Transverse colon (tissue), 4 donors: ENCODE measurements around the gene IKZF3. TPM values are rescaled to one million over a fixed set of nuclear protein-coding genes. Genes with fewer than 3 reads are reported as not detected.
A peak's percentile ranks its signal among the peaks of the same experiment; 100 is the strongest.

ENCODE experiments used
- DNase-seq: peaks from one replicate; pipeline ENCODE4 v3.0.0-alpha.2; 2019
- H3K27ac ChIP-seq, 4 donors: fragments of 200-600 bp; sonication (generic); 2 replicates each; pipeline ENCODE4 v1.5.1; 2016 to 2018; ENCODE audit warnings: inconsistent platforms in 4 of 4
- H3K27me3 ChIP-seq: fragments of 200-600 bp; sonication (generic); 2 replicates; pipeline ENCODE4 v1.5.1; 2017; ENCODE audit warnings: inconsistent platforms
- H3K36me3 ChIP-seq, 4 donors: fragments of 200-600 bp; sonication (generic); 2 replicates each; pipeline ENCODE4 v1.5.1; 2017 to 2019; ENCODE audit warnings: inconsistent platforms in 4 of 4
- H3K4me1 ChIP-seq, 4 donors: fragments of 200-600 bp; sonication (generic); 2 replicates each; pipeline ENCODE4 v1.5.1; 2017 to 2020; ENCODE audit warnings: inconsistent platforms in 4 of 4
- H3K4me3 ChIP-seq, 4 donors: fragments of 200-600 bp; sonication (generic); 1 replicate in 1 of 4; 2 replicates in 3 of 4; pipeline versions ENCODE4 v1.5.1 to v1.6.1; 2017 to 2019; ENCODE audit warnings: inconsistent platforms in 4 of 4
- H3K9me3 ChIP-seq, 2 donors: fragments of 200-600 bp; sonication (generic); 2 replicates each; pipeline ENCODE4 v1.5.1; 2017 to 2019; ENCODE audit warnings: inconsistent platforms in 2 of 2
- CTCF ChIP-seq, 5 experiments: fragments of 200-600 bp in 3 of 5; fragments of 450-650 bp in 2 of 5; sonication (generic) in 3 of 5; IDR thresholded peaks; 1 replicate in 2 of 5; 2 replicates in 3 of 5; pipeline ENCODE4 v1.5.1; 2016 to 2017; ENCODE audit warnings: antibody characterized with exemption in 5 of 5, inconsistent platforms in 3 of 5, mild to moderate bottlenecking in 2 of 5, moderate library complexity in 1 of 5
- EP300 ChIP-seq: sonication (generic); formaldehyde crosslinking; IDR thresholded peaks from one replicate; pipeline ENCODE4 v1.6.1; 2017; ENCODE audit warnings: antibody characterized with exemption, low read depth
- POLR2A ChIP-seq: fragments of 450-650 bp; IDR thresholded peaks from one replicate; pipeline ENCODE4 v1.6.1; 2016; ENCODE audit warnings: antibody characterized with exemption, mild to moderate bottlenecking, moderate library complexity
- POLR2AphosphoS5 ChIP-seq, 3 donors: sonication (generic); formaldehyde crosslinking; IDR thresholded peaks; one replicate each; pipeline ENCODE4 v1.6.1; 2016; ENCODE audit warnings: antibody characterized with exemption in 3 of 3
- WGBS, 2 donors: methylation state at CpG; one replicate each; pipeline ENCODE4 v1.1.5; 2018; ENCODE audit warnings: low coverage in 1 of 2; 5-methylcytosine and 5-hydroxymethylcytosine counted together
- in situ Hi-C, 4 donors: fragments of 200-750 bp; cut with MboI; loops; one replicate each; pipeline versions ENCODE4 v1.15.0 to v1.15.1; 2017; ENCODE audit warnings: low sequenced_read_pairs in 3 of 4, low pct_ligation_motif_present in 1 of 4, low pct_unique_long_range_greater_than_20kb in 1 of 4
- intact Hi-C: fragments of 100-400 bp; cut with DNase I; formaldehyde crosslinking; loops from one replicate; pipeline ENCODE4 v1.15.1; 2023; ENCODE audit warnings: low total_unique reads
- total RNA-seq, 4 donors: library from RNA; depleted of rRNA; stranded (reverse); fragments of >200 nt; gene quantifications; one replicate each; pipeline ENCODE4 v1.1.0, GENCODE V29; 2016

IKZF3 gene
- total RNA-seq, 4 donors from 2014 or later = 2.2 to 13.5 (median 3.0) TPM

GRCh38 chr17:39737206-39737759 is 126.8 kb downstream of the IKZF3 start:
- H3K4me3 ChIP-seq = peak overlapping the region in 3 of 4 donors; percentile 16 to 63 (median 50)
- peak overlapping the region; percentile 83 to 92 (median 90) for H3K27ac ChIP-seq
- peaks cover 5 to 55% (median 32%) of the 10 kb centered on the region in 4 donors for H3K4me1 ChIP-seq
- intact Hi-C loops = no loop called here
- peaks cover 39% of the 10 kb centered on the region for H3K27me3 ChIP-seq
- no peaks in the 10 kb centered on the region for H3K36me3 ChIP-seq
- in situ Hi-C loops = loop anchor here in 1 of 4 donors (25.0 kb wide), 1 partner anchor 100 kb away; the partner anchor contains the start of genes PPP1R1B and STARD3
- 41% methylated on average over 13 of the region's 13 CpGs; no CpG with 5 or more reads in 1 of the 2 donors for WGBS, 2 donors
- no peaks in the 10 kb centered on the region for H3K9me3 ChIP-seq
- TF ChIP-seq EP300 = no peak
- TF ChIP-seq POLR2A = no peak
- no peak for TF ChIP-seq CTCF (IDR thresholded peaks at IDR 0.05)
- TF ChIP-seq POLR2AphosphoS5 (IDR thresholded peaks at IDR 0.05) = no peak
- no peak for DNase-seq

DNA sequence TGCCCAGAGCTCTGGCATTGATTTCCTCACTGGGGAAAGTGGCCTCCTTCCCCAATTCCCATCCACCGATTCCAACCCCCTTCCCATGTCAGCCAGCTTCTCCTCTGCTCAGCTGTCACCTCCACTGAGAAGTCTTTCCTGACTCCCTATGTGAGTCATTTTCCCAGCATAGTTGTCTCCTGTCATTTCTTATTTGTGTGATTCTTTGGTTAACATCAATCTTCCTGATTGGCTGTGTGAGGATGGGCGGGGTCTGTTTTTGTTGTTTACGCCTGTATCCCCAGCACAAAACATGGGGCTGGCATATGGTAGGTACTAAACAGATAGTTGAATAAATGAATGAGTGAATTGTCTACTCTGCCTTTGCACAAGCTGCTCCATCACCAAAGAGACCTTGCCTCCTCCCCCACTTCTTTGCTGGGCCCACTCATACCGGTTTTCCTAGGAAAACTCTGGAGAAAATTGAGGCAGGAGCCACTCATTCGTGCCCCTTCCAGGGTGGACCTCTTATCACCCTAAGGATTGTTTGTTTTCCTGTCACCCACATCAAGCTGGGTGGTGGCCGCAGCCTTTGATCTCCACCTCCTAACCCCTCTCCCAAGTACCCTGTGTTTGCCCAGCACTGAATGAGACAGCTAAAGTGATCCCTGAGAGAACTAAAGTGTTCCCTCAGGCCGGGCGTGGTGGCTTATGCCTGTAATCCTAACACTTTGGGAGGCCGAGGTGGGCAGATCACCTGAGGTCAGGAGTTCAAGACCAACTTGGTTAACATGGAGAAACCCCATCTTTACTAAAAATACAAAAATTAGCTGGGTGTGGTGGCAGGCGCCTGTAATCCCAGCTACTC is 127.6 kb downstream of the IKZF3 start:
- in situ Hi-C loops = loop anchor here in 1 of 4 donors (25.0 kb wide), 1 partner anchor 99 kb away; the partner anchor contains the start of genes PPP1R1B and STARD3
- TF ChIP-seq POLR2AphosphoS5 (IDR thresholded peaks at IDR 0.05) = no peak
- TF ChIP-seq CTCF (IDR thresholded peaks at IDR 0.05) = no peak
- no peak for TF ChIP-seq EP300
- TF ChIP-seq POLR2A = no peak
- Histone ChIP-seq H3K4me3 (peak overlapping the region in 2 of 4 donors; percentile 16 to 63), H3K27me3 (peaks cover 39% of the 10 kb centered on the region), H3K9me3 (no peaks in the 10 kb centered on the region), H3K4me1 (peaks cover 5 to 55% (median 32%) of the 10 kb centered on the region in 4 donors), H3K27ac (peak overlapping the region; percentile 83 to 92 (median 90)), H3K36me3 (no peaks in the 10 kb centered on the region)
- intact Hi-C loops = no loop called here
- no peak for DNase-seq
- WGBS, 2 donors = 49 to 61% methylated on average over 5 to 10 of the region's 10 CpGs

DNA sequence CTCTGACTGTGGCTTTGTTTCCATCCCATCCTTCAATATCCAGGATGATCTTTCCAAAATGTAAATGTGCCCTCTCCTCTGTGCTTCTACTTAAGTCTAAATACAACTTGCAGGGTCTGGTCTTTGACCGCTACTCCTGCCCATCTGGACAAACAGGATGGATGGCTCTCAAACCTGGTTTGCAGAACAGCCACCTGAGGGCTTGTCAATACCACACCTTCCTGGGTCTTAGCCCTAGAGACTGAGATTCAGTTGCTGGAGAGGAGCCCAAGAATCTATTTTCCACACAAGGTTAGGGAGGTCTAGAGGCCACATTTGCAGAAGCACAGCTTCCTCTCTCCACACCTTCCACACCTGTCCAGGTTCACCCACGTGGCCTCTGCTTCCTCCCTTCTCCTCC is 128.2 kb downstream of the IKZF3 start:
- no peak for DNase-seq
- peaks cover 5 to 50% (median 31%) of the 10 kb centered on the region in 4 donors for H3K4me1 ChIP-seq
- TF ChIP-seq POLR2A (no peak), CTCF (IDR thresholded peaks at IDR 0.05) (no peak), POLR2AphosphoS5 (IDR thresholded peaks at IDR 0.05) (no peak), EP300 (no peak)
- in situ Hi-C loops (loop anchor here in 1 of 4 donors (25.0 kb wide), 1 partner anchor 99 kb away; the partner anchor contains the start of genes PPP1R1B and STARD3), intact Hi-C loops (no loop called here)
- WGBS, 2 donors = 40 to 57% methylated on average over 1 to 2 of the region's 2 CpGs
- H3K27ac ChIP-seq = peak overlapping the region in 2 of 4 donors; percentile 83 to 92
- no peaks in the 10 kb centered on the region for H3K9me3 ChIP-seq
- no peak overlapping the region for H3K4me3 ChIP-seq
- H3K36me3 ChIP-seq = no peaks in the 10 kb centered on the region
- peaks cover 32% of the 10 kb centered on the region for H3K27me3 ChIP-seq

DNA sequence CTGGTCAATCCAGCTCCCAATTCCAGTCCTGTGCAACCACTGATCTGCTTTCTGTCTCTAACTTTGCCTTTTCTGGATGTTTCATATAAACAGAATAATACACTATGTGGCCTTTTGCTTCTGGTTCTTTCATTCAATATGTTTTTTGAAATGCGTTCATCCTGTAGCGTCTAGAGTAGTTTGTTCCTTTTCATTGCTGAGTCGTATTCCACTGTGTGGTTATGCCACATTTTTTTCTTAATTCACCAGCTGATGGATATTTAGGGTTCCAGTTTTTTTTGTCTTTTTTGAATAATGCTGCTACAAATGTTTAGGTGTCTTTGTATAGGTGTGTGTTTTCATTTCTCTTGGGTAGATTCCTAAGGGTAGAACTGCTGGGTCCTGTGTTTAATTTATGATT is 131.5 kb downstream of the IKZF3 start:
- Histone ChIP-seq H3K9me3 (no peaks in the 10 kb centered on the region), H3K4me3 (no peak overlapping the region), H3K27me3 (peaks cover 9% of the 10 kb centered on the region), H3K4me1 (peaks cover 8 to 27% (median 20%) of the 10 kb centered on the region in 4 donors), H3K36me3 (peaks cover 0 to 4% (median 0%) of the 10 kb centered on the region in 4 donors), H3K27ac (no peak overlapping the region)
- no peak for DNase-seq
- TF ChIP-seq CTCF (IDR thresholded peaks at IDR 0.05) = no peak
- TF ChIP-seq POLR2AphosphoS5 (IDR thresholded peaks at IDR 0.05) = no peak
- TF ChIP-seq EP300 = no peak
- TF ChIP-seq POLR2A = no peak
- 95 to 100% methylated on average over 2 to 3 of the region's 3 CpGs for WGBS, 2 donors
- in situ Hi-C loops (loop anchor here in 1 of 4 donors (25.0 kb wide), 1 partner anchor 95 kb away; the partner anchor contains the start of genes PPP1R1B and STARD3), intact Hi-C loops (no loop called here)
